ENCODE results near the gene MBIP.

Gene MBIP

GRCh38 chr14:36306836-36307235 lies 13.6 kb downstream of the MBIP start:
- no peak for DNase-seq

GRCh38 chr14:36304895-36305294 lies 15.5 kb downstream of the MBIP start:
- DNase-seq = no peak

- no peak for DNase-seq
Measured at GRCh38 chr14:36303960-36304359, 16.5 kb downstream of the MBIP start.

GRCh38 chr14:36302823-36303222 lies 17.6 kb downstream of the MBIP start:
- DNase-seq = no peak

GRCh38 chr14:36301159-36301558 lies 19.3 kb downstream of the MBIP start:
- DNase-seq = no peak

GRCh38 chr14:36300337-36300736 lies 20.1 kb downstream of the MBIP start:
- no peak for DNase-seq

GRCh38 chr14:36295642-36296627 lies 24.5 kb downstream of the MBIP start:
- no peak for DNase-seq

GRCh38 chr14:36294543-36294942 lies 25.9 kb downstream of the MBIP start:
- DNase-seq = no peak

GRCh38 chr14:36293824-36294223 lies 26.6 kb downstream of the MBIP start:
- DNase-seq = peak; percentile 71

- no peak for DNase-seq
Measured at GRCh38 chr14:36289954-36290353, 30.5 kb downstream of the MBIP start.

- no peak for DNase-seq
Measured at GRCh38 chr14:36288496-36288895, 31.9 kb downstream of the MBIP start.

GRCh38 chr14:36284971-36285595 lies 35.4 kb downstream of the MBIP start:
- no peak for DNase-seq

- no peak for DNase-seq
Measured at GRCh38 chr14:36281309-36281708, 39.1 kb downstream of the MBIP start.

- DNase-seq = no peak
Measured at GRCh38 chr14:36279306-36280190, 40.9 kb downstream of the MBIP start.

- DNase-seq = no peak
Measured at GRCh38 chr14:36275741-36276140, 44.7 kb downstream of the MBIP start.

- peak; percentile 2 for DNase-seq
Measured at GRCh38 chr14:36271939-36272907, 48.2 kb downstream of the MBIP start.

GRCh38 chr14:36271222-36271621 lies 49.2 kb downstream of the MBIP start:
- DNase-seq = no peak

GRCh38 chr14:36270191-36270590 lies 50.2 kb downstream of the MBIP start:
- no peak for DNase-seq

GRCh38 chr14:36268121-36268520 lies 52.3 kb downstream of the MBIP start:
- no peak for DNase-seq

- DNase-seq = no peak
Measured at GRCh38 chr14:36264595-36264994, 55.8 kb downstream of the MBIP start.

- no peak for DNase-seq
Measured at GRCh38 chr14:36264107-36264506, 56.3 kb downstream of the MBIP start.

Data from fibroblast of skin of right quadriceps (primary cell).